Choroid plexus epithelial cell (primary cell): ENCODE data around the gene PNKP.

Experiments
- DNase-seq: peaks from one replicate; pipeline ENCODE4 v3.0.0-alpha.2; 2010; ENCODE audit warnings: low read depth
- H3K4me3 ChIP-seq: 2 replicates; pipeline ENCODE4 v1.5.1; 2011; ENCODE audit warnings: low read depth, mild to moderate bottlenecking, control low read depth, low read length, moderate library complexity
- CTCF ChIP-seq: conservative IDR thresholded peaks from 2 replicates; pipeline ENCODE4 v1.5.1; 2011; ENCODE audit warnings: low read depth, mild to moderate bottlenecking, control low read depth, inconsistent platforms, low read length, moderate library complexity

The PNKP gene

GRCh38 chr19:49873834-49874233 lies 6.5 kb upstream of the PNKP start:
- no peak for DNase-seq
- TF ChIP-seq CTCF, result no peak
- H3K4me3 ChIP-seq, result no peak overlapping the region

GRCh38 chr19:49873129-49873521 lies 5.7 kb upstream of the PNKP start:
- H3K4me3 ChIP-seq, result no peak overlapping the region
- TF ChIP-seq CTCF, result no peak
- no peak for DNase-seq

GRCh38 chr19:49872245-49873128 lies 5.1 kb upstream of the PNKP start:
- no peak overlapping the region for H3K4me3 ChIP-seq
- TF ChIP-seq CTCF, result no peak
- no peak for DNase-seq

DNA sequence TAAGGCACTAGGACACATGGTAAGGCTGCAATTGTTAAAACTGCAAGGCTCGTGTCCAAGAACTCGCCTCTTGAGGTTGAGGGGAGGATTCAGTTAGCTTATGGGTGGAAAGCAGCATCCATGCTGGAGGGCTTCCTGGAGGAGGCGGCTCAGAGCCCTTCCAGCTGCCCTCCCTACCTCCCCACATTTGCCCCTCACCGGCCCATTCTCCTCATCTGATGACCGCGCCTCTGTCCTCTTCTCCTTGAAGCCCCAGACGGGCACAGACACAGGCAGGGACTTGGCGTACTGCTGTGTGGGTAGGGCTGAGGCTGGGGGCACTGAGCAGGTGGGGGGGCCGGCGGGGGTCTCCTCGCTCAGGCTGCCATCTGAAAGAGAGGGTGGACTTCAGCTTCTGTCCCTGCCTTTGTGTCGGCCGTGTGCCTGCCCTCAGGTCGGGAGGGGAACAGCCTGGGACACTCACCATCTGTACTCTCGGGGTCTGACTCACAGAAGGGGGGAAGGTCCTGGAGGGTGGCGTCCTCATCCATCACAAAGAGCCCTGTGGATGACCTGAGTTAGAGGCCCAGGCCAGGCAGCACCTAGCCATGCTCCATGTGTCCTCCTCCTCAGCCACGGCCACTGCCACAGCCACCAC lies 4.1 kb upstream of the PNKP start:
- TF ChIP-seq CTCF, result no peak
- H3K4me3 ChIP-seq, result no peak overlapping the region
- no peak for DNase-seq

DNA sequence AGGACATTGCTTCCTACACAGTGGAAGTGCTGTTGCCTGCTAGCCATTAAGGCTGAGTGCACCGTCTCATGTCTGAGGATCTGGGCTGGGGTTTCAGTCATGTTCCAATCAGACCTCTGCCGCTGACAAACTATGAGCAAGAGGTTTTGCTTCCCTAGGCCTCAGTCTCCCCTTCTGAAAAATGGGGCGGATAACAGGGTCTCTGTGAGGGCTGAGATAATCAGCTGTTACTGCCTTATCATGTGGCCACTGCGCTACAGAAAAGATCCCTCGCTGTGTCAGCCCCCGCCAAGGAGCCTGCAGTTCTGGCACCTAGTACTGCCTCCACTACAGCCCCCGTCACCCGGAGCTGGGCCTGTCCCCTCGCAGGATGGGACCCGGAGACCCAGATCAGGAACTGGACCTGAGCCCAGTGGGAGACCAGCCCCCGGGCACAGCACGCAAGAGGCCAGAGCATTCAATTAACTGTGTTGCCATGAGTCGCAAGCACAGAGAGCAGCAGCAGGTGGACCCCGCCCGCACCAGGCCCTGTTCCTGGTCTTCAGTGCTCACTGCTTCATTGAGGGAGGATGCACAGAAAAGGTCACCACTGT lies 3.0 kb upstream of the PNKP start:
- DNase-seq, result no peak
- H3K4me3 ChIP-seq, result peak overlapping the region; percentile 60
- no peak for TF ChIP-seq CTCF

- TF ChIP-seq CTCF, result peak; percentile 1
- H3K4me3 ChIP-seq, result peak overlapping the region; percentile 60
- DNase-seq, result peak; percentile 100
Measured at GRCh38 chr19:49869484-49870308, 2.3 kb upstream of the PNKP start.
